Activated T-cell treated with anti-CD3 and anti-CD28 coated beads, Interleukin-2, amount 50 U/mL, for 72 hours (primary cell): ENCODE data around the gene HSPA12B. TPM values are rescaled to one million over a fixed set of nuclear protein-coding genes. Genes with fewer than 3 reads are reported as not detected.

Experiments
- ATAC-seq, 2 donors: fragments of 150-1000 bp; cut with Tn5 transposase; replicated peaks in 1 of 2; 2 replicates each; pipeline ENCODE4 v1.10.0; 2021; ENCODE audit warnings: moderate library complexity in 2 of 2, mild to moderate bottlenecking in 1 of 2
- DNase-seq, 2 donors: peaks; one replicate each; pipeline ENCODE4 v3.0.0; 2021 to 2022; ENCODE audit warnings: mixed read lengths in 1 of 2
- H3K27ac Mint-ChIP-seq: one replicate; pipeline ENCODE4 v1.8.0; 2022; ENCODE audit warnings: mild to moderate bottlenecking, moderate library complexity, mixed read lengths
- H3K27me3 Mint-ChIP-seq: one replicate; pipeline ENCODE4 v1.8.0; 2022; ENCODE audit warnings: low read depth, mixed read lengths
- H3K36me3 Mint-ChIP-seq, 2 donors: one replicate each; pipeline ENCODE4 v1.8.0; 2022; ENCODE audit warnings: mixed read lengths in 2 of 2, mild to moderate bottlenecking in 1 of 2; ENCODE audit not compliant: insufficient read depth in 2 of 2
- H3K4me1 Mint-ChIP-seq: one replicate; pipeline ENCODE4 v1.8.0; 2022; ENCODE audit warnings: low read depth, mixed read lengths
- H3K4me3 Mint-ChIP-seq, 2 donors: one replicate each; pipeline ENCODE4 v1.8.0; 2022; ENCODE audit warnings: mild to moderate bottlenecking in 2 of 2, mixed read lengths in 2 of 2, moderate library complexity in 2 of 2
- H3K9me3 Mint-ChIP-seq, 2 donors: one replicate each; pipeline ENCODE4 v1.8.0; 2022; ENCODE audit warnings: mixed read lengths in 2 of 2
- total RNA-seq, 2 donors: library from RNA; stranded (reverse); gene quantifications; one replicate each; pipeline ENCODE4 v1.2.3, GENCODE V29; 2022

The HSPA12B gene
- total RNA-seq, 2 donors from 2014 or later = not detected

- no peaks in the 10 kb centered on the region for H3K9me3 Mint-ChIP-seq
- no peak overlapping the region for H3K4me3 Mint-ChIP-seq
- H3K36me3 Mint-ChIP-seq = no peaks in the 10 kb centered on the region
- no peaks in the 10 kb centered on the region for H3K27me3 Mint-ChIP-seq
- H3K27ac Mint-ChIP-seq = no peak overlapping the region
- ATAC-seq = no peak
- DNase-seq = no peak
- no peaks in the 10 kb centered on the region for H3K4me1 Mint-ChIP-seq
Measured at GRCh38 chr20:3696745-3697587, 35.5 kb upstream of the HSPA12B start.

GRCh38 chr20:3697588-3698305 lies 34.7 kb upstream of the HSPA12B start:
- no peak for ATAC-seq
- no peak for DNase-seq
- Mint-ChIP-seq H3K27me3 (no peaks in the 10 kb centered on the region), H3K27ac (no peak overlapping the region), H3K4me3 (no peak overlapping the region), H3K9me3 (no peaks in the 10 kb centered on the region), H3K4me1 (no peaks in the 10 kb centered on the region), H3K36me3 (no peaks in the 10 kb centered on the region)

- H3K36me3 Mint-ChIP-seq = no peaks in the 10 kb centered on the region
- ATAC-seq (no peak), DNase-seq (no peak)
- H3K9me3 Mint-ChIP-seq = no peaks in the 10 kb centered on the region
- no peaks in the 10 kb centered on the region for H3K27me3 Mint-ChIP-seq
- H3K27ac Mint-ChIP-seq = no peak overlapping the region
- no peak overlapping the region for H3K4me3 Mint-ChIP-seq
- no peaks in the 10 kb centered on the region for H3K4me1 Mint-ChIP-seq
Measured at GRCh38 chr20:3698591-3699001, 33.9 kb upstream of the HSPA12B start.

GRCh38 chr20:3699037-3699436 lies 33.4 kb upstream of the HSPA12B start:
- ATAC-seq (no peak), DNase-seq (no peak)
- H3K36me3 Mint-ChIP-seq = no peaks in the 10 kb centered on the region
- no peaks in the 10 kb centered on the region for H3K27me3 Mint-ChIP-seq
- H3K4me1 Mint-ChIP-seq = no peaks in the 10 kb centered on the region
- H3K27ac Mint-ChIP-seq = no peak overlapping the region
- H3K4me3 Mint-ChIP-seq = no peak overlapping the region
- no peaks in the 10 kb centered on the region for H3K9me3 Mint-ChIP-seq

GRCh38 chr20:3701061-3701998 lies 31.2 kb upstream of the HSPA12B start:
- ATAC-seq = no peak
- H3K27ac Mint-ChIP-seq = no peak overlapping the region
- H3K36me3 Mint-ChIP-seq = no peaks in the 10 kb centered on the region
- no peaks in the 10 kb centered on the region for H3K27me3 Mint-ChIP-seq
- H3K9me3 Mint-ChIP-seq = no peaks in the 10 kb centered on the region
- H3K4me1 Mint-ChIP-seq = no peaks in the 10 kb centered on the region
- no peak overlapping the region for H3K4me3 Mint-ChIP-seq
- no peak for DNase-seq

- H3K27ac Mint-ChIP-seq = no peak overlapping the region
- no peaks in the 10 kb centered on the region for H3K4me1 Mint-ChIP-seq
- H3K9me3 Mint-ChIP-seq = no peaks in the 10 kb centered on the region
- no peaks in the 10 kb centered on the region for H3K36me3 Mint-ChIP-seq
- ATAC-seq = no peak
- DNase-seq = no peak
- no peaks in the 10 kb centered on the region for H3K27me3 Mint-ChIP-seq
- H3K4me3 Mint-ChIP-seq = no peak overlapping the region
Measured at GRCh38 chr20:3702611-3703391, 29.7 kb upstream of the HSPA12B start.

- Mint-ChIP-seq H3K9me3 (no peaks in the 10 kb centered on the region), H3K4me1 (no peaks in the 10 kb centered on the region), H3K36me3 (no peaks in the 10 kb centered on the region), H3K27ac (no peak overlapping the region), H3K4me3 (no peak overlapping the region), H3K27me3 (no peaks in the 10 kb centered on the region)
- ATAC-seq = no peak
- DNase-seq = no peak
Measured at GRCh38 chr20:3704087-3704486, 28.4 kb upstream of the HSPA12B start.

GRCh38 chr20:3705491-3705969 lies 27.0 kb upstream of the HSPA12B start:
- no peak overlapping the region for H3K27ac Mint-ChIP-seq
- no peaks in the 10 kb centered on the region for H3K9me3 Mint-ChIP-seq
- no peaks in the 10 kb centered on the region for H3K27me3 Mint-ChIP-seq
- no peak overlapping the region for H3K4me3 Mint-ChIP-seq
- no peaks in the 10 kb centered on the region for H3K36me3 Mint-ChIP-seq
- no peaks in the 10 kb centered on the region for H3K4me1 Mint-ChIP-seq
- ATAC-seq = no peak
- DNase-seq = no peak

- H3K4me1 Mint-ChIP-seq = no peaks in the 10 kb centered on the region
- H3K36me3 Mint-ChIP-seq = no peaks in the 10 kb centered on the region
- DNase-seq (no peak), ATAC-seq (no peak)
- no peaks in the 10 kb centered on the region for H3K9me3 Mint-ChIP-seq
- H3K27ac Mint-ChIP-seq = no peak overlapping the region
- no peak overlapping the region for H3K4me3 Mint-ChIP-seq
- peaks cover under 1% of the 10 kb centered on the region for H3K27me3 Mint-ChIP-seq
Measured at GRCh38 chr20:3705970-3706739, 26.3 kb upstream of the HSPA12B start.

GRCh38 chr20:3706774-3707507 lies 25.5 kb upstream of the HSPA12B start:
- Mint-ChIP-seq H3K4me3 (no peak overlapping the region), H3K4me1 (no peaks in the 10 kb centered on the region), H3K36me3 (no peaks in the 10 kb centered on the region), H3K27me3 (peaks cover 8% of the 10 kb centered on the region), H3K9me3 (no peaks in the 10 kb centered on the region), H3K27ac (no peak overlapping the region)
- no peak for ATAC-seq
- no peak for DNase-seq

- no peak for DNase-seq
- Mint-ChIP-seq H3K4me1 (no peaks in the 10 kb centered on the region), H3K36me3 (no peaks in the 10 kb centered on the region), H3K27ac (no peak overlapping the region), H3K9me3 (no peaks in the 10 kb centered on the region), H3K27me3 (peaks cover 8% of the 10 kb centered on the region), H3K4me3 (no peak overlapping the region)
- no peak for ATAC-seq
Measured at GRCh38 chr20:3707508-3707899, 25.0 kb upstream of the HSPA12B start.
